ENCODE results near the gene SMTNL2. TPM values are rescaled to one million over a fixed set of nuclear protein-coding genes. Genes with fewer than 3 reads are reported as not detected.
"Not testable (repeated sequence)": the region's sequence is repeated elsewhere in the genome, so short reads cannot be mapped to it uniquely, and the experiment has no call there.

The SMTNL2 gene
- total and polyA plus RNA-seq, 12 donors, result 2.7 to 84.1 (median 19.1) TPM

DNA sequence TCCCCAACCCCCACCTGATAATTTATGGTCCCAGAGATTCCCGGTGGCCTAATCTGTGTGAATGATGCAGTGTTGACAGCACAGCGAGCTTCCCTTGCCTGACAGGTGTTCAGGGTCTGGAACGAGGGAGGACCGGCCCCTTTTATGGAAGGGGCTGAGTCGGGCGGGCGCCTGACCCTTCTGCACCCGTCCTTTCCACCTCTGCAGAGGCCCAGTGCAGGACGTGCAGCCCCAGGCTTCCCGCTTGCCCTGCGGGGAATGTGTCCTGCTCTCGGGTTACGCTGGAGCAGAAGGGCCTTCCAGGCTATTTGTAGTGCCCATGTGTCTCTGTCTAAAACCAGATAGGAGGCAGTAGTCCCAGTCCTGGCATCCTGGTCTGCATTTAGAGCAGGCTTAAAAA, 16.2 kb downstream of the SMTNL2 start:
- Histone ChIP-seq H3K4me1 (peaks cover 14 to 64% (median 43%) of the 10 kb centered on the region in 9 donors), H3K27me3 (no peaks in the 10 kb centered on the region), H3K27ac (peak overlapping the region; percentile 77 to 94 (median 86)), H3K4me3 (no peak overlapping the region), H3K36me3 (no peaks in the 10 kb centered on the region), H3K9me3 (no peaks in the 10 kb centered on the region)
- TF ChIP-seq, protein P1, sequence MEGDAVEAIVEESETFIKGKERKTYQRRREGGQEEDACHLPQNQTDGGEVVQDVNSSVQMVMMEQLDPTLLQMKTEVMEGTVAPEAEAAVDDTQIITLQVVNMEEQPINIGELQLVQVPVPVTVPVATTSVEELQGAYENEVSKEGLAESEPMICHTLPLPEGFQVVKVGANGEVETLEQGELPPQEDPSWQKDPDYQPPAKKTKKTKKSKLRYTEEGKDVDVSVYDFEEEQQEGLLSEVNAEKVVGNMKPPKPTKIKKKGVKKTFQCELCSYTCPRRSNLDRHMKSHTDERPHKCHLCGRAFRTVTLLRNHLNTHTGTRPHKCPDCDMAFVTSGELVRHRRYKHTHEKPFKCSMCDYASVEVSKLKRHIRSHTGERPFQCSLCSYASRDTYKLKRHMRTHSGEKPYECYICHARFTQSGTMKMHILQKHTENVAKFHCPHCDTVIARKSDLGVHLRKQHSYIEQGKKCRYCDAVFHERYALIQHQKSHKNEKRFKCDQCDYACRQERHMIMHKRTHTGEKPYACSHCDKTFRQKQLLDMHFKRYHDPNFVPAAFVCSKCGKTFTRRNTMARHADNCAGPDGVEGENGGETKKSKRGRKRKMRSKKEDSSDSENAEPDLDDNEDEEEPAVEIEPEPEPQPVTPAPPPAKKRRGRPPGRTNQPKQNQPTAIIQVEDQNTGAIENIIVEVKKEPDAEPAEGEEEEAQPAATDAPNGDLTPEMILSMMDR (IDR thresholded peaks at IDR 0.05), result peak in 4 of 9 donors; percentile 6 to 38 (median 32)
- DNase-seq (peak; percentile 67 to 71), ATAC-seq (peak; percentile 28 to 86 (median 79))
- WGBS, 2 donors, result 35 to 58% methylated on average over 13 of the region's 13 CpGs
- intact Hi-C loops (cut with DNase I), result loop anchor here in 2 of 10 donors (1.0 to 5.0 kb wide), 2 partner anchors 13 to 33 kb away; no protein-coding TSS in a partner anchor

DNA sequence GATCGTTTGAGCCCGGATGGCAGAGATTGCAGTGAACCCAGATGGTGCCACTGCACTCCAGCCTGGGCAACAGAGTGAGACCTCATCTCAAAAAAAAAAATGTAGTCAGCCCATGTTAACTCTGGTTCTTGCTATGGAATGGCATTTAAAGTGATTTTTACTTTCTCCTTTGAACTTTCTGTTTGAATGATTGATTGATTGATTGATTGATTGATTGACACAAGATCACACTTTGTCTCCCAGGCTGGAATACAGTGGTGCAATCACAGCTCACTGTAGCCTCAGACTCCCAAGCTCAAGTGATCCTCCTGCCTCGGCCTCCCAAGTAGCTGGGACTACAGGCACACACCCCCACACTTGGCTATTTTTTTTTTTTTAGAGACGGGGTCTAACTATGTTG, 17.0 kb downstream of the SMTNL2 start:
- H3K4me3 ChIP-seq, result no peak overlapping the region
- peaks cover 14 to 71% (median 50%) of the 10 kb centered on the region in 9 donors for H3K4me1 ChIP-seq
- H3K9me3 ChIP-seq, result no peaks in the 10 kb centered on the region
- DNase-seq, result no peak
- intact Hi-C loops (cut with DNase I), result loop anchor here in 1 of 10 donors (5.0 kb wide), 1 partner anchor 34 kb away; no protein-coding TSS in a partner anchor
- no peaks in the 10 kb centered on the region for H3K36me3 ChIP-seq
- H3K27me3 ChIP-seq, result no peaks in the 10 kb centered on the region
- TF ChIP-seq, protein P1 (IDR thresholded peaks at IDR 0.05), result no peak
- peak overlapping the region; percentile 76 to 94 (median 86) for H3K27ac ChIP-seq
- 92 to 95% methylated on average over 4 of the region's 4 CpGs for whole genome bisulfite sequencing, 2 donors
- ATAC-seq, result no peak

DNA sequence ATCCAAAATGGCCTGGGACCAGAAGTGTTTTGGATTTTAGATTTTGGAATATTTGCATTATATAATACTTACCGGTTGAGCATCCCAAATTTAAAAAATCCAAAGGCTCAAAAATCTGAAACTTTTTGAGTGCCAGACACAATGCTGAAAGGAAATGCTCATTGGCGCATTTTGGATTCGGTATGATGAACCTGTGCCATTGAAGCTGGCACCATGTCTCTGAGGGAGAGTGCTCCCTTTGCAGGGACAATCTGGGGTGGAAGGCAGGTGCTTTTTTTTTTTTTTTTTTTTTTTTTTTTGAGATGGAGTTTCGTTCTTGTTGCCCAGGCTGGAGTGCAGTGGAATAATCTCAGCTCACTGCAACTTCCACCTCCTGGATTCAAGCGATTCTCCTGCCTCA, 17.7 kb downstream of the SMTNL2 start:
- H3K4me1 ChIP-seq, result peaks cover 14 to 77% (median 50%) of the 10 kb centered on the region in 9 donors
- WGBS, 2 donors, result 75 to 88% methylated on average over 5 of the region's 5 CpGs
- no peak for ATAC-seq
- no peak overlapping the region for H3K4me3 ChIP-seq
- no peaks in the 10 kb centered on the region for H3K9me3 ChIP-seq
- intact Hi-C loops (cut with DNase I), result loop anchor here in 1 of 10 donors (5.0 kb wide), 1 partner anchor 35 kb away; no protein-coding TSS in a partner anchor
- no peak for DNase-seq
- peak overlapping the region in 4 of 10 donors; percentile 5 to 94 (median 88) for H3K27ac ChIP-seq
- no peaks in the 10 kb centered on the region for H3K36me3 ChIP-seq
- TF ChIP-seq, protein P1 (IDR thresholded peaks at IDR 0.05), result no peak
- no peaks in the 10 kb centered on the region for H3K27me3 ChIP-seq

DNA sequence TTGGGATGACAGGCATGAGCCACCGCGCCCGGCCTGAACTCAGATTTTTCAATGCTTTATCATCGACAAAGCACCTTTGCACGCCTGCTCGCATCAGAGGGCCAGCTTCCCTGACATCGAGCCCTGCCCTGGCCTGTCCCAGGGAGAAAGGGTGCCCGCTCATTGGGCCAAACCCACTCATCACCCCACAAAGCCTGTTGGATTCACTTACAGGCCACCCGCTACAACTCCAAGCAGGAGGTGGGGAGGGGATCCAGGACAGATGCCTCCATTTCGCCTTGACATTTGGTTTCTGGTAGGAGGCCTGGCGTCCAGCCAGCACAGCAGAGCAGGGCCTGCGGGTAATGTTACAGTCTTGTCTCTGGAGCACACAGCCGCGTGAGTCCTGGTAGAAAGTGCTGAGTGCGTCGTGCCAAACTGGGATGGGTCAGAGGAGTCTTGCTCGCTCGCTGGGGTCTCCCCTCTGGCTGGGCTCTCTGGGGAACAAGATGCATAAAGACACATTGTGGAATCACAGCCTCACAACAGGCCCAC, 19.8 kb downstream of the SMTNL2 start:
- Histone ChIP-seq H3K4me1 (peaks cover 9 to 76% (median 51%) of the 10 kb centered on the region in 9 donors), H3K4me3 (no peak overlapping the region), H3K27me3 (no peaks in the 10 kb centered on the region), H3K9me3 (no peaks in the 10 kb centered on the region), H3K27ac (peak overlapping the region; percentile 15 to 75 (median 62)), H3K36me3 (no peaks in the 10 kb centered on the region)
- peak; percentile 72 to 84 for DNase-seq
- WGBS, 2 donors, result 50 to 51% methylated on average over 18 of the region's 18 CpGs
- TF ChIP-seq, protein P1 (IDR thresholded peaks at IDR 0.05), result no peak
- intact Hi-C loops (cut with DNase I), result loop anchor here in 2 of 10 donors (2.0 to 5.0 kb wide), 2 partner anchors 15 to 37 kb away; no protein-coding TSS in a partner anchor
- ATAC-seq, result peak in 7 of 8 donors; percentile 8 to 39 (median 32)

DNA sequence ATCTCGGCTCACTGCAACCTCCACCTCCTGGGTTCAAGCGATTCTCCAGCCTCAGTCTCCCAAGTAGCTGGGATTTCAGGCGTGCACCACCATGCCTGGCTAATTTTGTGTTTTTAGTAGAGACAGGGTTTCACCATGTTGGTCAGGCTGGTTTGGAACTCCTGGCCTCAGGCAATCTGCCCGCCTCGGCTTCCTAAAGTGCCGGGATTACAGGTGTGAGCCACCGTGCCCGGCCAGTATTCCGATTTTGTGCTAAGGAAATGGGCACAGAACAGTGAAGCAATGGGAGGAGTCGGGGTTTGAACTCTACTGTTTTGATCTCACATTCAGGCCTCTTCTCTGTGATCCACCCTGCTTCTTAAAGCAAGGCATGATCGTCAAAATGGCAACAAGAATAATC, 20.4 kb downstream of the SMTNL2 start:
- H3K4me1 ChIP-seq, result peaks cover 9 to 70% (median 46%) of the 10 kb centered on the region in 9 donors
- intact Hi-C loops (cut with DNase I), result loop anchor here in 2 of 10 donors (2.0 to 5.0 kb wide), 2 partner anchors 16 to 37 kb away; no protein-coding TSS in a partner anchor

More for the DNA sequence above, 20.4 kb downstream of the SMTNL2 start:
- H3K36me3 ChIP-seq, H3K27me3 ChIP-seq, H3K9me3 ChIP-seq, ATAC-seq, DNase-seq, H3K4me3 ChIP-seq: not testable (repeated sequence)
- WGBS, 2 donors, result 80 to 85% methylated on average over 11 of the region's 11 CpGs
- peak overlapping the region; percentile 15 to 75 (median 62) for H3K27ac ChIP-seq

Measured in heart right ventricle (tissue), 16 donors.